ENCODE results near the gene FOXK2. TPM values are rescaled to one million over a fixed set of nuclear protein-coding genes. Genes with fewer than 3 reads are reported as not detected.
A peak's percentile ranks its signal among the peaks of the same experiment; 100 is the strongest.

FOXK2 gene
- total and polyA plus RNA-seq, 2 donors from 2014 or later: 13.5 to 37.9 TPM

GRCh38 chr17:82548681-82549303, 29.3 kb downstream of the FOXK2 start:
- H3K4me1 ChIP-seq (ENCODE audit: control insufficient read depth in 2 of 3, insufficient read depth in 2 of 3, low read depth in 1 of 3, low read length in 3 of 3): peaks cover 0 to 27% (median 22%) of the 10 kb centered on the region in 3 donors

GRCh38 chr17:82551779-82552457, 32.4 kb downstream of the FOXK2 start:
- Histone ChIP-seq H3K27ac (ENCODE audit: low read depth in 2 of 2, low read length in 2 of 2) (peak overlapping the region in 1 of 2 donors; percentile 45), H3K4me1 (ENCODE audit: control insufficient read depth in 2 of 3, insufficient read depth in 2 of 3, low read depth in 1 of 3, low read length in 3 of 3) (peaks cover 0 to 29% (median 24%) of the 10 kb centered on the region in 3 donors), H3K9ac (ENCODE audit: low read length in 3 of 3) (no peak overlapping the region), H3K27me3 (ENCODE audit: control insufficient read depth, insufficient read depth, low read length) (no peaks in the 10 kb centered on the region), H3K36me3 (ENCODE audit: control insufficient read depth in 2 of 3, insufficient read depth in 3 of 3, low read length in 3 of 3) (no peaks in the 10 kb centered on the region), H3K9me3 (ENCODE audit: control insufficient read depth in 2 of 3, insufficient read depth in 1 of 3, low read length in 3 of 3) (no peaks in the 10 kb centered on the region), H3K4me3 (ENCODE audit: low read length in 3 of 3) (no peak overlapping the region)
- intact Hi-C loops (cut with DNase I): no loop called here
- no peak for FAIRE-seq
- DNase-seq: peak; percentile 64 to 84 (median 72)
- peak; percentile 63 for TF ChIP-seq CTCF (IDR thresholded peaks at IDR 0.05; ENCODE audit: borderline replicate concordance, extremely low read depth, insufficient read depth)

More at GRCh38 chr17:82548681-82549303, 29.3 kb downstream of the FOXK2 start:
- peak overlapping the region in 1 of 3 donors; percentile 60 for H3K9ac ChIP-seq (ENCODE audit: low read length in 3 of 3)
- no peak for DNase-seq
- no peak overlapping the region for H3K4me3 ChIP-seq (ENCODE audit: low read length in 3 of 3)
- intact Hi-C loops (cut with DNase I): loop anchor here (5.0 kb wide), 1 partner anchor 191 kb away; the partner anchor contains the start of gene TEX19
- TF ChIP-seq CTCF (IDR thresholded peaks at IDR 0.05; ENCODE audit: borderline replicate concordance, extremely low read depth, insufficient read depth): no peak
- no peak for FAIRE-seq
- H3K9me3 ChIP-seq (ENCODE audit: control insufficient read depth in 2 of 3, insufficient read depth in 1 of 3, low read length in 3 of 3): no peaks in the 10 kb centered on the region
- no peaks in the 10 kb centered on the region for H3K27me3 ChIP-seq (ENCODE audit: control insufficient read depth, insufficient read depth, low read length)
- peak overlapping the region in 1 of 2 donors; percentile 13 for H3K27ac ChIP-seq (ENCODE audit: low read depth in 2 of 2, low read length in 2 of 2)
- no peaks in the 10 kb centered on the region for H3K36me3 ChIP-seq (ENCODE audit: control insufficient read depth in 2 of 3, insufficient read depth in 3 of 3, low read length in 3 of 3)

GRCh38 chr17:82552580-82552979, 33.0 kb downstream of the FOXK2 start:
- DNase-seq: no peak
- intact Hi-C loops (cut with DNase I): no loop called here
- no peak overlapping the region for H3K9ac ChIP-seq (ENCODE audit: low read length in 3 of 3)
- no peaks in the 10 kb centered on the region for H3K9me3 ChIP-seq (ENCODE audit: control insufficient read depth in 2 of 3, insufficient read depth in 1 of 3, low read length in 3 of 3)
- FAIRE-seq: no peak
- H3K36me3 ChIP-seq (ENCODE audit: control insufficient read depth in 2 of 3, insufficient read depth in 3 of 3, low read length in 3 of 3): no peaks in the 10 kb centered on the region
- peak overlapping the region in 1 of 2 donors; percentile 45 for H3K27ac ChIP-seq (ENCODE audit: low read depth in 2 of 2, low read length in 2 of 2)
- H3K4me1 ChIP-seq (ENCODE audit: control insufficient read depth in 2 of 3, insufficient read depth in 2 of 3, low read depth in 1 of 3, low read length in 3 of 3): peaks cover 0 to 29% (median 24%) of the 10 kb centered on the region in 3 donors
- H3K4me3 ChIP-seq (ENCODE audit: low read length in 3 of 3): no peak overlapping the region
- TF ChIP-seq CTCF (IDR thresholded peaks at IDR 0.05; ENCODE audit: borderline replicate concordance, extremely low read depth, insufficient read depth): no peak
- H3K27me3 ChIP-seq (ENCODE audit: control insufficient read depth, insufficient read depth, low read length): no peaks in the 10 kb centered on the region
